A549 (cell line): ENCODE results near the gene CD53.

Experiments used
- BHLHE40 ChIP-seq: IDR thresholded peaks from 2 replicates; pipeline ENCODE4 v1.6.1; 2012; ENCODE audit warnings: low read depth, low read length, inconsistent platforms
- CTCF ChIP-seq: fragments of >200 bp; sonication (Bioruptor Twin); formaldehyde crosslinking; IDR thresholded peaks from 3 replicates; pipeline ENCODE4 v1.5.1; 2016
- EP300 ChIP-seq, 2 experiments: fragments of >200 bp; sonication (Bioruptor Twin); formaldehyde crosslinking; IDR thresholded peaks; 2 replicates in 1 of 2; 3 replicates in 1 of 2; pipeline ENCODE4 v1.6.1; 2016 to 2017
- MAFK ChIP-seq: fragments of 450-650 bp; IDR thresholded peaks from 2 replicates; pipeline ENCODE4 v1.6.1; 2014; ENCODE audit not compliant: partially characterized antibody
- MAX ChIP-seq: IDR thresholded peaks from 2 replicates; pipeline ENCODE4 v1.6.1; 2012
- POLR2A ChIP-seq: IDR thresholded peaks from 2 replicates; pipeline ENCODE4 v1.6.1; 2012; ENCODE audit warnings: mild to moderate bottlenecking, low read length
- RARB ChIP-seq: fragments of 250-450 bp; sonication (Bioruptor Pico); IDR thresholded peaks from 2 replicates; pipeline ENCODE4 v1.8.0; 2021; ENCODE audit warnings: mild to moderate bottlenecking, moderate library complexity
- RFX5 ChIP-seq: fragments of 450-650 bp; IDR thresholded peaks from 2 replicates; pipeline ENCODE4 v1.7.1; 2014; ENCODE audit warnings: antibody characterized with exemption, mild to moderate bottlenecking, moderate library complexity
- RNF2 ChIP-seq: fragments of 200-600 bp; sonication (generic); IDR thresholded peaks from 2 replicates; pipeline ENCODE4 v1.6.1; 2016; ENCODE audit warnings: low read depth, mild to moderate bottlenecking, antibody characterized with exemption, moderate library complexity, borderline replicate concordance
- TF ChIP-seq, protein P1 (sequence below): fragments of 450-650 bp; IDR thresholded peaks from 2 replicates; pipeline ENCODE4 v1.6.1; 2014; ENCODE audit warnings: antibody characterized with exemption

- TF ChIP-seq CTCF (no peak), MAFK (no peak), RNF2 (no peak), POLR2A (no peak), BHLHE40 (no peak), EP300 (IDR thresholded peaks at IDR 0.05) (no peak), RFX5 (no peak), MAX (no peak), RARB (CRISPR knock-in tag) (no peak)
- TF ChIP-seq, protein P1, sequence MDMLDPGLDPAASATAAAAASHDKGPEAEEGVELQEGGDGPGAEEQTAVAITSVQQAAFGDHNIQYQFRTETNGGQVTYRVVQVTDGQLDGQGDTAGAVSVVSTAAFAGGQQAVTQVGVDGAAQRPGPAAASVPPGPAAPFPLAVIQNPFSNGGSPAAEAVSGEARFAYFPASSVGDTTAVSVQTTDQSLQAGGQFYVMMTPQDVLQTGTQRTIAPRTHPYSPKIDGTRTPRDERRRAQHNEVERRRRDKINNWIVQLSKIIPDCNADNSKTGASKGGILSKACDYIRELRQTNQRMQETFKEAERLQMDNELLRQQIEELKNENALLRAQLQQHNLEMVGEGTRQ = no peak
Observed at GRCh38 chr1:110948038-110948810, 75.3 kb downstream of the CD53 start.
